HG02938 (cell line): ENCODE measurements around the gene EFEMP2.
"Not testable (repeated sequence)": the region's sequence is repeated elsewhere in the genome, so short reads cannot be mapped to it uniquely, and the experiment has no call there.

Experiments used
- ATAC-seq: cut with Tn5 transposase; IDR thresholded peaks from one replicate; pipeline ENCODE4 v1.9.1; 2021; ENCODE audit warnings: mild to moderate bottlenecking, moderate library complexity; ENCODE audit not compliant: unreplicated experiment

The EFEMP2 gene

DNA sequence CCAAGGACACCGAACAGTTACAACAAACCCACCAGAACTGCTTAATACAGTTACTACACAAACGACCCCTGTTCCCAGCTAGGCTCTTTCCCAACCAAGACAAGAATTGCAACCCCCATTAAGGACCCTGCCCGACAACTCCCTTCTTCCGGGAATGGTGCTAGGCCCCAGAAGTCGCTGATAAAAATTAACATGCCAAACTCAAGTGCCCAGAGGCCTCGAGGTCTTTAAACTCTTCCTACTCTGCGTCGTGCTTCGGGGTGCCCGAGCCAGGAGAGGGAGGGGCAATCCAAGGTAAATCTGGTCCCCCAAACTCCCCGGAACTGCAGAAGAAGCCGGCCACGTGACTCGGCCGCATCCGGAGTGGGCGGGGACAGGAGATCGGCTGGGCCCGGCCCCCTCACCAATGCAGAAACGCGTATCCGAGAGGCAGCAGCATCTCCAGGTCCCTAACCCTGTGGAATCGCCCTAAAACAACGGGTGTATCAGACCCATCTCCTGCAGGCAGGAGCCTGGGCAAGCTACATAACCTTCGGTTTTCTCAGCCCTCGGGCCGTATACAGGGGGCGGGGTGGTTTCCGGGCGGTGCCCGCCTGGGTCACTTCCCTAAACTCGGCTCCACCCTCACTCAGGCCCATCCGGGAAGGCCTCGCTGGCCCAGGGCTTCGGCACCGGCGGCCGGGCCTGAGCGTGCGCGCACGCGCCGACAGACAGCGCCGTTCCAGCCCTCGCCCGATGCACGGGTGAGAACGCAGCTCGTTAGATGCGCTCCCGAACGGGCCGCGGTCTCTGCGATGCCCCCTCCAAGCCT is 15.7 kb downstream of the EFEMP2 start:
- peak; percentile 18 for ATAC-seq

GRCh38 chr11:65855927-65856363 is 16.7 kb downstream of the EFEMP2 start:
- ATAC-seq, result no peak

- ATAC-seq, result no peak
Observed at GRCh38 chr11:65854852-65855837, 17.5 kb downstream of the EFEMP2 start.

DNA sequence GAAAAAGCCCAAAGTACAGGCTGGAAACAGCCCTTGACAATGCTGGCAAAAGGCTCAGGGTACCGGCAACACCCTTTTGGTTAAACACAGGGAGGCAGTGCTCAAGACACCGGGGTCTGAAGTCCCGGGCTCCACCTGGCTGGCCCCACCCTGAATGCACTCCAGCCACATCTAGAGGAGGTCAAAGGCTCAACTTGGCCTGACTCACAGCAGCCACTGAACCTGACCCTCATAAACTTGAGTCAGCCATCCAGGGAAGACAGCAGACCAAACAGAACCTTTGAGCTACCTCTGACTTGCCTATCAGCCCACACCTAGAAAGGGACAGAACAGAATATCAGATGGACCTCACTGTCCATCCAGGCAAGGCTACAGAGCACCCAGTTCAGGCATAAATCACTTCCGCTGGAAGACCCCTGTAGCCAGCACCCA is 18.4 kb downstream of the EFEMP2 start:
- ATAC-seq, result no peak

GRCh38 chr11:65853246-65853979 is 19.2 kb downstream of the EFEMP2 start:
- ATAC-seq, result no peak

DNA sequence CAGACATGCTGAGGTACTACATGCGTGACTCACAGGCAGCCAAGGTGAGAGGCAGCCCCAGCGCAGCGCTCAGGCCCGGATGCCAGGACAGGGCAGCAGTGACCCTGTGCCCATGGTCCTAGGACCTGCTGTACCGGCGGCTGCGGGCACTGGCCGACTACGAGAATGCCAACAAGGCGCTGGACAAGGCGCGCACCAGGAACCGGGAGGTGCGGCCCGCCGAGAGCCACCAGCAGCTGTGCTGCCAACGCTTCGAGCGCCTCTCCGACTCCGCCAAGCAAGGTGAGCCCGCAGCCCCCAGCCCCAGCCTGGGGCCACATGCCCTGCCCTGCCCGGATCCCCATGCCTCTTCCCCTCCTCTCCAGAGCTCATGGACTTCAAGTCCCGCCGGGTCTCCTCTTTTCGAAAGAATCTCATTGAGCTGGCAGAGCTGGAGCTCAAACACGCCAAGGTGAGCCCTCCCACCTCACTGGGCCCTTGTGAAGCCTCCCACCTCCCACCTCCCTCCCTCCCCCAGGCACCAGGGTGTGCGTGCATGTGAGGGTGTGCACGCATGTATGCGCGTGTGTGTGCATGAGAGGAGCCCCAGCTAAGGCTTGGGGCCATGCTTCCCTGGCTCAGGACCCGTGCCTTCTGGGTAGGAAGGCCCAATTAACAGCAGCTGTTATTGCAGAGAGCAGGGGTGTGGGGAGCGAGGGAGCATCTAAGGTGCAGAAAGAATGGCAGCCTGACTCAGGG is 19.9 kb downstream of the EFEMP2 start:
- ATAC-seq, result no peak

- ATAC-seq, result no peak
Observed at GRCh38 chr11:65851811-65852507, 20.6 kb downstream of the EFEMP2 start.

GRCh38 chr11:65851083-65851579 is 21.5 kb downstream of the EFEMP2 start:
- ATAC-seq, result no peak

DNA sequence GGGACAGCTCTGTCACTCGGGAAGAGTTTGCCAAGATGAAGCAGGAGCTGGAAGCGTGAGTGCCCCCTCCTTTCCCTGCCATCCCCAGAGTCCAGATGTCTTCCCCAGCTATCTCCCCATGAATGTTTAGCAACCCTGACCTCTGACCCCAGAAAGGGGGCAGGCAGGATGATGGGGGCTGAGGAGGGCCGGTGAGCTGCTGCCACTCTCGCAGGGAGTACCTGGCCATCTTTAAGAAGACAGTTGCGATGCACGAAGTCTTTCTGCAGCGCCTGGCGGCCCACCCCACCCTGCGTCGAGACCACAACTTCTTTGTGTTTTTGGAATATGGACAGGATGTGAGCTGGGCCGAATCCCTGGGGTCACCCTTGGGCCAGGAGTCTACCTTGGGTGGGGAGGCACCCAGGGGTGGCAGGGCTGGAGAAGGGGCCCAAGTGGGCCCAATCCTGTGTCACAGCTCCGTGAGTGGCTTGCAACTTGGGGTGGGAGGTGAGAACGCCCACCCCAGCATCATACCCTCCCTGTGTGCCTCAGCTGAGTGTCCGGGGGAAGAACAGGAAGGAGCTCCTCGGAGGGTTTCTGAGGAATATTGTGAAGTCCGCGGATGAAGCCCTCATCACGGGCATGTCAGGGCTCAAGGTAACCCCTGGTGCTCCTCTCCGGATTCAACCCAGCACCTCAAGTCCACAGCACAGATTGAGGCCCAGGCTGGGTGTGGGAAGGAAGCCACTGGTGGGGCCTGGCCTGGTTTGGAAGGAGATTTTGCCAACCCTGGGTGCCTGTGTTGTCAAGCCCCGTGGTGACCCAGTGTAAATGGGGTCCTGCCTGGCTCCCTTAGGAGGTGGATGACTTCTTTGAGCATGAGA is 22.1 kb downstream of the EFEMP2 start:
- ATAC-seq, result no peak

DNA sequence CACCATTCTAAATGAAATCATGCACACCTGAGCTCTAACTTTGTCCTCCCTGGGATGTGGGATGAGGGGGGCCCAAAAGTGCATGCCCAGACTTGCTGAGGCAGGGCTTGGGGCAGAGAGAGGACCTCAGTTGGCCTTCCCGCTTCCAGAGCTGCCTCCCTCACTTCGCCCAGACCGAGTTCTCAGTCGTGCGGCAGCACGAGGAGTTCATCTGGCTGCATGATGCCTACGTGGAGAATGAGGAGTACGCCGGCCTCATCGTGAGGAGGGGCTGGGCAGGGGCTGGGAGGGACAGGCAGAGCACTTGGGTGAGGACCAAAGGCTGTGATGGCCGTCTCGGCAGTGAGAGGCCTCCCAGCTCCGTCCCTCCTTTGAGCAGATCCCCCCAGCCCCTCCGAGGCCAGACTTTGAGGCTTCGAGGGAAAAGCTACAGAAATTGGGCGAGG is 22.8 kb downstream of the EFEMP2 start:
- ATAC-seq, result no peak

GRCh38 chr11:65849366-65849765 is 23.2 kb downstream of the EFEMP2 start:
- ATAC-seq, result no peak

- not testable (repeated sequence) for ATAC-seq
Observed at GRCh38 chr11:65848693-65849092, 23.9 kb downstream of the EFEMP2 start.

GRCh38 chr11:65847746-65848145 is 24.9 kb downstream of the EFEMP2 start:
- ATAC-seq, result no peak

DNA sequence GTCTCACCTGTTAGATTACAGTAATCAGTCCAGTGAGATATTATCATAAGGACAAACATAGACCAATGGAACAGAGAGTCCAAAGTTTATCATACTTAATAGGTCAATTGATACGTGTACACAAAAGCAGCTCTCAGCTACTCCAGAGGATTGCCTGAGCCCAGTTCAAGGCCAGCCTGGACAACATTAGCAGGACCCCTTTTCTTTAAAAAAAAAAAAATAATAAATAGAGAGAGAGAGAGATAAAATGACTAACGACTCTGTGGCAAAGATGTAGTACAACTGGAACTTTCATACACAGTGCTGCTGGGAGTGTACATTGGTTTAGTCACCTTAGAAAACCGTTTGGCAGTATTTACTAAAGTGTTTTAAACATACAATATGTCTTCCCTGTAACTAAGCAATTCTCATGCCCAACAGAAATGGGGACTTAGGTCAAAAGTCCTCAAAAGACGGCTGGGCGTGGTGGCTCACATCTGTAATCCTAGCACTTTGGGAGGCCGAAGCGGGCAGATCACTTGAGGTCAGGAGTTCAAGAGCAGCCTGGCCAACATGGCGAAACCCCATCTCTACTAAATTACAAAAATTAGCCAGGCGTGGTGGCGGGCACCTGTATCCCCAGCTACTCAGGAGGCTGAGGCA is 28.2 kb downstream of the EFEMP2 start:
- no peak for ATAC-seq

DNA sequence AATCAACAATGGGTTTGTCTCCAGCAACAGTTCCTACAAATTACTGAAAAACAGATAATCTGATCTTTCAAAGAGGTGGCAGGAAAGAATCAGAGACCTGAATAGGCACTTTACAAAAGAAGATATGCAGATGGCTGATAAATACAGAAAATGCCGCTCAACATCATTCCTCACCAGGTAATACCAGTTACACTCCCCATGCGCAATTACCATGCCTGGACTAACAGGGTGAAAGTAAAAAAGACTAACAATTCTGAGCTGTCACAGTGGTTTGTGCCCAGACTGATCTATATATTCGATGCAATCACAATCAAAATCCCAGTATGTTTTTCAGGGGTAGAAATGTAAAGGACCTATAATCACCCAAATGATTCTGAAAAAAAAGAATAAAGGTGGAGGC is 28.8 kb downstream of the EFEMP2 start:
- ATAC-seq, result no peak

DNA sequence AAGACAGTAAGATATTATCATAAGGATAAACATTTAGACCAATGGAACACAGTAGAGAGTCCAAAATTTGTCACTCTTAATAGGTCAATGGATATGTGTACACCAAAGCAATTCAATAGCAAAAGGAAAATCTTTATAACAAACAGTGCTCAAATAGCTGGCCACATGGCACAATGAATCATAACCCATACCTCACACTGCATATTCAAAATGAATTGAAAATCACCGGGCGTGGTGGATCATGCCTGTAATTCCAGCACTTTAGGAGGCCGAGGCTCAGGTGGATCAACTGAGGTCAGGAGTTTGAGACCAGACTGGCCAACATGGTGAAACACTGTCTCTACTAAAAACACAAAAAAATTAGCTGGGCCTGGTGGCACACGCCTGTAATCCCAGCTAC is 30.5 kb downstream of the EFEMP2 start:
- no peak for ATAC-seq

GRCh38 chr11:65834202-65834601 is 38.4 kb downstream of the EFEMP2 start:
- ATAC-seq, result no peak
